GM19351 (cell line): ENCODE measurements around the gene DACT2.
"Not testable (repeated sequence)": the region's sequence is repeated elsewhere in the genome, so short reads cannot be mapped to it uniquely, and the experiment has no call there.

Experiments
- ATAC-seq: cut with Tn5 transposase; IDR thresholded peaks from one replicate; pipeline ENCODE4 v1.9.1; 2021; ENCODE audit warnings: mild to moderate bottlenecking, moderate library complexity; ENCODE audit not compliant: unreplicated experiment

The DACT2 gene

DNA sequence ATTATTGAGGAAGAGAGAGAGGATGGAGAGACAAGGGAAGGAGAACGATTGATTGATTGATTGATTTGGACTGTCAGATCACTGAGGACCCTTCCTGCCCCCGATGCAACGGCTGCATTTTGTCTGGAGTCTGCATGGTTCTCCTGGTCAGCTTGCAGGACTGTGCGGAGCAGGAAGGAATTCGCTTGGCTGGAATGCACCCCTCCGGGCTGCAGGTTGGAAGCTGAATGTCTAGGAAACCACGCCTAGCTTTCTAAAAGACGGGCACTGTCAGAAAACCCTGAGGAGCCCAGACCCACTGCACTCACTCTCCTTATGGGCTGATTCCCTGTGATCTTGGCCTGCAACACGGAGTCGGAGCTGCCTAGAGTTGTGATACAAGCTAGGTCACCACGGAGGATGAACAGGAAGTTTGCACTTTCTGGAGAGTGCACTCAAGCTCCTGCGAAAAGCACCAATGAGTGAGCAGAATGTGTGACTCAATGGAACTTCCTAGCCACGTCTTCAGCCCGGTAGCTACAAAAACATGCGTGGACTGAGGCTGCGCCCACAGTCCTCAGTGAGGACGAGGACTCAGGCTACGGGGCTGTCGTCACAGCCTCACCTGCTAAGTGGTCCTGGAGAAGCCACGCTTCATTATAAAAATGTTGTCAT is 14.4 kb downstream of the DACT2 start:
- no peak for ATAC-seq

GRCh38 chr6:168304752-168305015 is 14.9 kb downstream of the DACT2 start:
- ATAC-seq, result no peak

DNA sequence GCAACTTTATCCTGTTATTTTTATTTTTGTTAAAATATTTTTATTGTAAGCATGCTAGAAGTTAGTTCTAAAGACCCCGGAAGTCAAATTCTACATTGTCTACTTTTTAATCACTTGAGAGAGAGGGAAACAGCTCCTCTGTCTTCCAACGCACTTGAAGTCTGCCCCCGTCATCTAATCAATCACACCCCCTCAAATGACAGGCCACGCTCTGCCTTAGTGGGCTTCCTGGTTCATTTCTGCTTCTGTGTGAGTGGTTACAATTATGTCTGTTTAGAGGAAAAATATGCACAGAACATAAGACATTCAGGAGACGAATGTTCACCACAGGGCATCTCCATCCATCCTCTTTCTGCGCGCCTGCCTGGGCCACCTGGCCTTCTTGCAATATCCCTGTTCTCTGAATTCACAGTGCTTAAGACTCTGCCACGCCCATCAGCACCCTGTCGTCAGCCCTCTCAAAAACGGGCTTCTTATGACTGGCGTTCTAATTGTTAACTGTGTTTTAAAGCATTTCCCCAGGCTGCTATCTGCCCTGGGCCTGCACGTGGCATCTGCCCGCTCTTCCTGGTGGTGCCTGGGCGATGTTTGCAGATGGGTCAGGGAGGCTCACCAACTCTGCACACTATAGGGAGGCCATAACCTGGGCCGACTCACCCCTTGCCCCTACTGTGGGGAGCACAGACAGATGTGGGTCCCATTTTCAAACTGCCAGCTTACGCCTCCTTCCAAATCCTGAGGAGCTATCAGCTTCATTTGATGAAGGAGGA is 15.4 kb downstream of the DACT2 start:
- ATAC-seq, result no peak

DNA sequence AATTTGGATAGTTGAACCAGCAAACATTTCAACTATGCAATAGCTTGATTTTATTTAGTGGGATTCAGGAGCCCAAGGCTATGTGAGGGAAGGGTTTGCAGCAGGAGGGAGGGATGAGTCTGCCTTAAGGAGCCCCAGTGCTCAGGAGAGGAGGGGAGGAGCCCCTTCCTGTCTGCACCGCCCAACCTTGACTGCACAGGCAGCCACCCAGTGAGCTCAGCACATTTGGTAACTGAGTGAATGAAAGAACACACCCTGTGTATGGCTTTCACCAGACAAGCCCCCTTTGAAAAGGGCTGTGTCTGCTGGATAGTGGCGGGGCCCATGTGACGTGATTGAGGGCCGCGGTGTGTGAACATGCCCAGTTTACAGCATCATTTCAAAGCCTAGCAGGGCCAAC is 17.0 kb downstream of the DACT2 start:
- no peak for ATAC-seq

- no peak for ATAC-seq
Measured at GRCh38 chr6:168301648-168302398, 17.8 kb downstream of the DACT2 start.

GRCh38 chr6:168300975-168301647 is 18.5 kb downstream of the DACT2 start:
- ATAC-seq, result no peak

- no peak for ATAC-seq
Measured at GRCh38 chr6:168299541-168300511, 19.8 kb downstream of the DACT2 start.

DNA sequence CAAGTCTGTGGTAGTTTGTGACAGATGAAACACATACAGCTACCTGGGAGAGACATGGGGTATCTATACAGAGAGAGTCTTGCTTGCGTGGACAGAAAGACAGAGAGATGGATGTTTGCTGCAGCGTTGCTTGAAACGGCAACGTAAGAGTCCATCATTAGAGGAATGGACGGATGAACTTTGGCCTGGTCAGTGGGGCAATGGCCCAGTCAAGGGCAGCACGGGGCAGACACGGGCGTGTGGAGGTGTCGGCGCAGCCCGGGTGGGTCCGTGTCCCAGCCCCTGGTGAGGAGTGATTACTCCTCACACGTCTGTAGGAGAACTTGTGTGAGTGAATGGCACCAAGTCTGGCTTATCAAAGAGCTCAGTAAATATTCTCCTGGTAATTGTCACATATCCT is 21.9 kb downstream of the DACT2 start:
- no peak for ATAC-seq

- no peak for ATAC-seq
Measured at GRCh38 chr6:168294901-168295300, 24.7 kb downstream of the DACT2 start.

- no peak for ATAC-seq
Measured at GRCh38 chr6:168293636-168294530, 25.7 kb downstream of the DACT2 start.

GRCh38 chr6:168292826-168293225 is 26.8 kb downstream of the DACT2 start:
- no peak for ATAC-seq

- no peak for ATAC-seq
Measured at GRCh38 chr6:168291450-168291849, 28.1 kb downstream of the DACT2 start.

DNA sequence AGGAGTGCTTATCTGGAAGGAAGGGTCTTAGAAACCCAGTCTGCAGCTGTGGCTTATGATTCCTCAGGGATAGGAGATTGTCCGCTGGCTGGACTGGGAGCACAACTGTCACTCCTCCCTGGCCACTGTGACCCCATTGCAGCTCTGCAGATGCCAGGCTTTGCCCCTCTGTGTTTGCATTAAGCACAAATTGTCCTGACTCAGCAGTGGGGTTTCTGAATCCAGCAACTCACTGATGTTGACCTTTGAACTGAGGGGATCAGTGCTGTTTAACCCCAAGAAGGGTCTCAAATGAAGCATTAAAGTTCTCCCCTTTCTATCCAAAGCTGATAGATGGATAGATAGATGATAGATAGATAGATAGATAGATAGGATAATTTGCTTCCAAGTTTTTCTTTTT is 29.5 kb downstream of the DACT2 start:
- no peak for ATAC-seq

GRCh38 chr6:168289571-168289962 is 30.0 kb downstream of the DACT2 start:
- no peak for ATAC-seq

DNA sequence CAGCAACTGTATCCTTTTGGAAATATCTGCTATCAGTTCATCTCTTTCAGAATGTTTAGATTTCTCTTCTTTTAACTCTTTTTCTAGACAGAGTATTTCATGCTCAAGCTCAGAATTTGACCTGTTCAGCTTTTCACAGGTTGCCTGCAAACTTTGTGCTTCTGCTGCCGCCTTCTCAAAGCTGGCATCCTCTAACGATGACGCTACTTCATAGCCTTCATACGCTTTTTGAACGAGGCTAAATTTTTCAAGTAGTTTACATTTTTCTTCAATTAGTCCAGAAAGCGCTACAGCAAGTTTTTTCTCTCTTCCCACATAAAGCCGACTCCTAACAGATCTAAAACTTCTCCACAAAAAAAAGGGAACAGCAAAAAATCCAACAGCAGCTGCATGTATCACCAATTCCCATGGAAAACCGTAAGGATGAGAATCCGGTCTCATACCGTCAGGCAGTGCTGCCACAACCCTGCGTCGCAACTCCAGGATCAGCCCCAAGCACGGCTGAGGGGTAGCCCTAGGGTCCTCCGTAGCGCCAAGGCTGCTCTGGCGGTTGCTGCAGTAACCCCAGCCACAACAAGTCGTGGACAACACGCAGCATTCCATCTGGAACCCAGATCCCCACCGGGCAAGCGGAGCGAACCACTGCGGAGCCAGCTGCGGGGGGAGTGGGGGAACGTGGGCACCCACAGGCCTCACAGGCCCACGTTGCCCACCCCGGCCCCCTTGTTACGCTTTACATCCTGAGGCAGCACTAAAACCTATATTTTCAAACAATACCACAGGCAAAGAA is 30.6 kb downstream of the DACT2 start:
- ATAC-seq, result no peak

- not testable (repeated sequence) for ATAC-seq
Measured at GRCh38 chr6:168287460-168287859, 32.1 kb downstream of the DACT2 start.

DNA sequence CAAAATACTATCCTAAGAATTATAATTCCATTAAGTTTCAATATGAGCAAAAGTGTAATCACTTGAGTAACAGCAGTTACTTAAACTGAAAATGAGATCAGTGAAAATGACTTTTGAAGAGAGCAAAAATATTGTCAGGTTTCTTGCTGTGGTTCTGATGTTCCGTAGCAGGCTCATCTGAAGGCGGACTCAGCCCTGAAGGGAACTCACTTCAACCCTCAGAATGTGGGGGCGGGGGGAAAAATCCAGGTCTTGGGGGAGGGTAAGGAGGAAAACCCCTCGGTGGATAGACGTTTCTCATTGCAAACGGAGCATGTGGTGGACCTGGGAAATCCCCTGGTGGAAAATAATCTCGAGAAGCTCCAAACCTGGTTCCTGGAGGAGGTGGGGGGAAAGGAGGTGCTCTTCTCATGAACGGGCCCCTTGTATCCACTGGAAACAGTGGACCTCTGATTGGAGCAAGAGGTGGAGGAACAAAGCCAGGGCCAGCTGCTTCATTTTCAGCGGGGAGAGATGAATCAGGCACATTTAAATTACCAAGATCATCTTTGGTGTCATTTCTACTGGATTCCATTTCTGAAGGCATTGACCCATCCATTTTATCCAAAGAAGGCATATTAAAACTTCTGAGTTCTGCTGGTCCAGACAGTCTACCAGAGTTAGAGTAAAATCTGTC is 32.7 kb downstream of the DACT2 start:
- not testable (repeated sequence) for ATAC-seq

- ATAC-seq, result no peak
Measured at GRCh38 chr6:168286116-168286515, 33.5 kb downstream of the DACT2 start.
